Skeletal muscle satellite cell (primary cell): ENCODE results near the gene CDC25B.

Experiments used
- H3K27me3 ChIP-seq: 2 replicates; pipeline ENCODE4 v1.7.0; 2013; ENCODE audit warnings: low read length; ENCODE audit not compliant: control insufficient read depth, insufficient read depth
- H3K36me3 ChIP-seq: 2 replicates; pipeline ENCODE4 v1.7.0; 2013; ENCODE audit warnings: mild to moderate bottlenecking, control low read depth, low read length; ENCODE audit not compliant: insufficient read depth
- H3K4me1 ChIP-seq: 2 replicates; pipeline ENCODE4 v1.7.0; 2013; ENCODE audit warnings: low read length; ENCODE audit not compliant: control insufficient read depth, insufficient read depth
- H3K4me2 ChIP-seq: 2 replicates; pipeline ENCODE4 v1.7.0; 2013; ENCODE audit warnings: mild to moderate bottlenecking, low read length
- H3K4me3 ChIP-seq: 2 replicates; pipeline ENCODE4 v1.7.0; 2013; ENCODE audit warnings: low read length
- H3K9ac ChIP-seq: 2 replicates; pipeline ENCODE4 v1.7.0; 2013; ENCODE audit warnings: mild to moderate bottlenecking, low read depth, low read length, moderate library complexity
- H3K9me3 ChIP-seq: replicated peaks from 2 replicates; pipeline ENCODE4 v1.7.0; 2013; ENCODE audit warnings: mild to moderate bottlenecking, control low read depth, low read length

The CDC25B gene

DNA sequence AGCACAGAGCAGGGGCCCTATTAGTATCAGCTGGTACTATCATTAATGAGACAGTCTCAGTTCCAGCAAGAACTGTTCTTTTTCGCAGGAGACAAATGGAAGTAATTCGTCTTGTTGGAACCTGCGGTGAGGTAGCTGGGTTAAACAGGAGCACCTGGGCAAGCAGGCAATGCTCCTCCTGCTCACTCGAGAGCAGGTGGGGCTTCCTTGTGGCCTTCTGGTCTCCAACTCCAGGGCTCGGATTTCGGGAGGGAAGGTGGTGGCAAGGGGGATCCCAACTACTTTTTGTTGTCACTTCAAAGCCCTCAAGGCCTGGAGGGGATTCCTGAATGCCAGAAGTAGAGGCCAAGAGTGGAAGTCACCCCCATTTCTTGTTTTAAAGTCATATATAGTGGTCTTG, 13.5 kb upstream of the CDC25B start:
- Histone ChIP-seq H3K4me3 (no peak overlapping the region), H3K4me2 (no peak overlapping the region), H3K27me3 (no peaks in the 10 kb centered on the region), H3K9ac (no peak overlapping the region), H3K4me1 (peaks cover 47% of the 10 kb centered on the region), H3K9me3 (no peaks in the 10 kb centered on the region), H3K36me3 (peaks cover 20% of the 10 kb centered on the region)

DNA sequence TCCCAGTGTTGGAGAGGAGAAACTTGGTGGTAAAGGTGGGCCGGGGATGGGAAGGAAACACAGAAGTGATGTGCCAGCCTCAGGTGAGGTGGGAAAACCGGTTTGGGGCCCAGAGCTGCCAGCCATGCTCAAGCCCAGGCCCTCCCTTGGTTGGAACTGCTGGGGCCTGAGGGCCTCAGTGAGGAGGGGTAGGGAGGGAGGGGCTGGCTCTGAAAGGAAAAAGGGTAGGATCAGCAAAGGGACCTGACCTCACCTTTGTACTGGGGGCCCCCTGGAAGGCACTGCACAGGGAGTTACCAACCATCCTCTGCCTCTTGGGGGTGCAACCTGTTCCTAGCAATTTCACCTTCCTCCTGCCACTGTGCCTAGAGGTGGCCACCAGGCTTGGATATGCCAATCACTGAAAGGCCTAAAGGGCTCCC, 13.0 kb upstream of the CDC25B start:
- H3K4me2 ChIP-seq: peak overlapping the region; percentile 100
- peaks cover 42% of the 10 kb centered on the region for H3K4me1 ChIP-seq
- no peaks in the 10 kb centered on the region for H3K27me3 ChIP-seq
- H3K9me3 ChIP-seq: no peaks in the 10 kb centered on the region
- H3K9ac ChIP-seq: peak overlapping the region; percentile 9
- no peak overlapping the region for H3K4me3 ChIP-seq
- peaks cover 20% of the 10 kb centered on the region for H3K36me3 ChIP-seq

DNA sequence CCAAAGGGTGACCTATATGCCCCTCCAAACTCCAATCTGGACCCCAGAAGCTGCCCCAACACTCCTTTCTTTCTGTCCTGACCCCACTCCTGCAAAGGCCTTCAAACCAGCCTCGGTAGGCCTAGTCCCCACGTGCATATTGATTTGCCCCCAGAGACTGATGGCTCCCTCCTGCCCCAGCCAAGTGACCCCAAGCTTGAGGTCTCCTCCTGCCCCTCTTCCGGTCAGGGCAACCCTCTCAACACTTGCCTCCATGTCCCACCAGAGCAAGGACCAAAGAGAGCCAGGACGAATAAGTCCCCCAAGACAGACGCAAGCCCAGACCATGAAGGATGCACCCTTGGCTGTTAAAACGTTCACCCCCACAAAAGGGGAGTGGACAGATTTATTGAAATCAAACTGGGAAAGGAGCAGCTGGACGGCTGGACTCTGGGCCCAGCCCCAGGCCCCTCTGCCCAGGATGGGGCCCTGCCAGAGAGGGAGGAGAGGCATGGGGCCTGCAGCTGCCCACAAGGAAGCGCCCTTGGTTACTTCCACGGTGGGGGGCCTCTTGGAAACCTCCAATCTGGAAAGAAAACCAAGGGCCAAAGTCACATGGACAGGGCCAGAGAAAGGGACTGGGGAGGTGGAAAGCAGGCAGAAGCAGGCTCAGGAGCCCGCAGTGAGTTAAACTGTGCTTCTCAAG, 12.5 kb upstream of the CDC25B start:
- H3K9me3 ChIP-seq: no peaks in the 10 kb centered on the region
- peaks cover 40% of the 10 kb centered on the region for H3K4me1 ChIP-seq
- H3K9ac ChIP-seq: peak overlapping the region; percentile 86
- H3K4me3 ChIP-seq: peak overlapping the region; percentile 98
- peak overlapping the region; percentile 100 for H3K4me2 ChIP-seq
- H3K36me3 ChIP-seq: peaks cover 20% of the 10 kb centered on the region
- H3K27me3 ChIP-seq: no peaks in the 10 kb centered on the region

DNA sequence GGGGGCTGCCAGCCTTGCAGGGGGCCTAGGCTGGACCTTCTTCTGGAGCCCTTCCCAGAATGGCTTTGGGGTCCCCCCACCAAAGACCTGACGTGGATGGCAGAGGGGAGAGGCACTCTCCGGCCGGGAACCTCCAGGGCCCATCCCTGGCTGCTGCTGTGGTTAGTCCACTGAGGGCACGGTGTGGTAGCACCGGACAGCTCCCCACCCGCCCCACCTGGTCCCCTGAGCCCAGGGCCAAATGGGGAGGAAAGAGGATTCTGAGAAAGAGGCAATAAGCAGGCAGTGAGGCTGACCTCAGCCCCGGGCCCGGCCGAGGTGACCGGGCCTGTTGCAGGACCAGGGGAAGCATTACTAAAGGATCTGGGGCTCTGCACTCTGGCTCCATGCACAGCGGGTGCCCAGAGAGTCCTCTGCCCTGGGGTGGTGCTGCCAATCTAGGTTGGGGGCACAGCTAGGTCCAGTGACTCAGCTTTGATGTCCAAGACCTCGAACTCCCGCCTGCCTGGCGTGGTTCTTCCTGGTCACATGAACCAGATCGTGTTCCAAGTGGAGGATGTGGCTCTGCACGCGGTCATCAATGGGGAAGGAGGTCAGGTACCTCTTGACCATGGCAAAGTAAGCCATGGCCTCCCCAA, 11.8 kb upstream of the CDC25B start:
- Histone ChIP-seq H3K4me1 (peaks cover 40% of the 10 kb centered on the region), H3K9me3 (no peaks in the 10 kb centered on the region), H3K9ac (peak overlapping the region; percentile 86), H3K4me3 (peak overlapping the region; percentile 98), H3K4me2 (peak overlapping the region; percentile 100), H3K36me3 (peaks cover 20% of the 10 kb centered on the region), H3K27me3 (no peaks in the 10 kb centered on the region)

DNA sequence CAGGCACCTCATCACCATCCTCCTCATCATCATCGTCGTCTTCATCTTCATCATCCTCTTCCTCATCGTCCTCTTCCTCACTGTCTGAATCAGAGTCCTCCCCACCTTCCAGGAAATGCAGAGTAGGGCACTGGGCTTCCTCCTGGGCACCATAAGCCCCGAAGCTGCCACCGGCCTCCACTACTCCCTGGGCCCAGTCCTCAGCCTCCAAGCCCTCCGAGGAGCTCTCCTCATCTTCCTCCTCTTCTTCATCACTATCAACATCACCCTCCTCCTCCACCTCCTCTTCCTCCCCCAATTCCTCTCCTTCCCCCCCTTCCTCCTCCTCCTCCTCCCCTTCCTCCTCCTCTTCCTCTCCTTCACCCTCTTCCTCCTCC, 11.3 kb upstream of the CDC25B start:
- Histone ChIP-seq H3K4me1 (peaks cover 40% of the 10 kb centered on the region), H3K9me3 (no peaks in the 10 kb centered on the region), H3K36me3 (peaks cover 20% of the 10 kb centered on the region), H3K4me2 (peak overlapping the region; percentile 100), H3K27me3 (no peaks in the 10 kb centered on the region), H3K4me3 (peak overlapping the region; percentile 98), H3K9ac (peak overlapping the region; percentile 86)

DNA sequence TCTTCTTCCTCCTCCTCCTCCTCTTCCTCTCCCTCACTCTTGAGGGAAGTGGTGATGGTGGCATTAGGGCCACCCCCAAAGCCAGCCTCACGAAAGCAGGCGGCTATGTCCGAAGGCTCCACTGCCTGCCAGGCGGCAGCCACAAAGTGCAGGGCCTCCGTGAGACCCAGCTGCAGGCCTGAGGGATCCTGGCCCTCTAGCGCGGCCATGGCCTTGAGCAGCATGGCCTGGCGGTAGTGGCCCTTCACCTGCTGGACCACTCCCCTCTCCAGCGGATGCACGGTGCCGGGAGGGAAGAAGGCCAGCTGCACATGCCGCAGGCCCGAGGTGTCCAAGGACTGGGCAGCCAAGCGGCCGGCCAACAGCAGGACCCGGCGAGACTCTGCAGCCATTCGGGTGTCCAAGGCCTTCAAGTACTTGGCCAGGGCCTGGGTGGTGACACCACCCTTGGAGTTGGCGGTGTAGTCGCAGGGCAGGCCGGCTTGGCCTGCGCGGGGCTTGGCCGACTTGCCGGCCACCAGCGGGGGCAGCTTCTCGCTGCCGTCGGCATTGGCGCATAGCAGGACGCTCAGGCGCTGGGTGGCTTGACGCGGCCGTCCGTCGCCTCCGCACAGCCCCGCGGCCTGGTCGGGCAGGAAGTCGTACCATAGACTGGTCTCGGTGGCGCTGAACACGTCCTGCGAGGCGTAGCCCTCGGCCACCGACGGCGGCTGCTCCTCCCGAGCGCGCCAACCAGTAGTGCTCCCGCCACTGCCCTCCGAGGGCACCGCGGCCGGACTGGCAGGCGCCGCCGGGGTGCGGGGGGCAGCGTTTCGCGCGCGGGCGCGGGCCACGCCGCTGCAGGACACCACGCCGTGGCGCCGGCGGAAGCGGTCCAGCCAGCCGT, 10.6 kb upstream of the CDC25B start:
- no peaks in the 10 kb centered on the region for H3K27me3 ChIP-seq
- H3K36me3 ChIP-seq: peaks cover 20% of the 10 kb centered on the region
- H3K4me1 ChIP-seq: peaks cover 40% of the 10 kb centered on the region
- peak overlapping the region; percentile 98 for H3K4me3 ChIP-seq
- H3K4me2 ChIP-seq: peak overlapping the region; percentile 100
- H3K9me3 ChIP-seq: no peaks in the 10 kb centered on the region
- peak overlapping the region; percentile 86 for H3K9ac ChIP-seq

DNA sequence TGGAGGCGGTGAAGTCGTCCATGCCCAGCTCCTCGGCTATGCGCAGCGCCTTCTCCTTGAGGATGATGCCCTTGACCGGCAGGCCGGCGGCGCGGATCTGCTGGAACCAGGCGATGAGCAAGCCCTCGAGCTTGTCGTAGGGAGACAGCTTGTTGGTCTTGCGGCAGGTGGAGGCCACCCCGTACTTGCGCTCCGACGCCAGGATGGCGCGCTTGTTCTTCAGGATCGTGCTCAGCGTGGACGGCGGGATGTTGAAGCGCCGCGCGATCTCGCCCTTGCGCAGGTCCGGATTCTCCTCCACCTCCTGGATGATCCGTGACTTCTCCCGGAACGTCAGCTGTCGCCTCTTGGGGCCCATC, 10.0 kb upstream of the CDC25B start:
- Histone ChIP-seq H3K4me1 (peaks cover 36% of the 10 kb centered on the region), H3K9me3 (no peaks in the 10 kb centered on the region), H3K4me2 (peak overlapping the region; percentile 100), H3K4me3 (peak overlapping the region; percentile 98), H3K9ac (peak overlapping the region; percentile 86), H3K36me3 (peaks cover 20% of the 10 kb centered on the region), H3K27me3 (no peaks in the 10 kb centered on the region)

DNA sequence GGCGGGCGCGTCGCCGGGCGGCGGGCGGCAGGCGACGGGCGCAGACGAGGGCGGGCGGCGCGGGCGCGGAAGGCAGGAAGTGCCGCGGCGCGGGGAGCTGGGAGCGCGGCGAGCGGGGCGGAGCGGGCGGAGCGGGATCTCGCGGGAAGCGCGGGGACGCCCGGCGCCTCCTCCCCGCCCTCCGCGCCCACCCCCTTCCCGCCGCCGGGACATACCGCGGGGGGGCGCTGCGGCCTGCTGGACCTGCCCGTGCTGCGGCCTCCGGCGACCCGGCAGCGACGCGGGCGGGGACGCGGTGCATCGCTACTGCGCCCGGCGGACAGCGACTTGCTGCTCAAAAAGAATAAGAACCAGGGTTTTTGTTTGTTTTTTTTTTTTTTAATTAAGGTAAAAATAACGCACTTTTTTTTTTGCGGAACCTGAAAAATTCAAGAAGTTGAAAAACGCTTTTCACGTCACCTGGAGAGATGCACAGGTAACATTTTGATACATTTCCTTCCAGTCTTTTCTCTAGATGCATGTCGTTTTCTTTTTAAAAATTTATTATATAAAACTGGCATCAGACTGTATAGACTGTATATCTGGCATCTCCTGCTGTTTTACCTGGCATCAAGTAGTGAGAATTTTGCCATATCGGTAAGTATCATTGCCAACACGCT, 9.3 kb upstream of the CDC25B start, which contains the start of gene CENPB:
TSS of gene CENPB (minus strand) at position 76 of the 659 bp plus-strand sequence. CDS start 257 bp downstream, outside the sequence.
- no peaks in the 10 kb centered on the region for H3K27me3 ChIP-seq
- H3K36me3 ChIP-seq: peaks cover 20% of the 10 kb centered on the region
- peak within 1 kb of the TSS; percentile 100 for H3K4me2 ChIP-seq
- H3K9ac ChIP-seq: peak within 1 kb of the TSS; percentile 86
- H3K4me3 ChIP-seq: peak within 1 kb of the TSS; percentile 98
- peaks cover 35% of the 10 kb centered on the region for H3K4me1 ChIP-seq
- no peaks in the 10 kb centered on the region for H3K9me3 ChIP-seq

DNA sequence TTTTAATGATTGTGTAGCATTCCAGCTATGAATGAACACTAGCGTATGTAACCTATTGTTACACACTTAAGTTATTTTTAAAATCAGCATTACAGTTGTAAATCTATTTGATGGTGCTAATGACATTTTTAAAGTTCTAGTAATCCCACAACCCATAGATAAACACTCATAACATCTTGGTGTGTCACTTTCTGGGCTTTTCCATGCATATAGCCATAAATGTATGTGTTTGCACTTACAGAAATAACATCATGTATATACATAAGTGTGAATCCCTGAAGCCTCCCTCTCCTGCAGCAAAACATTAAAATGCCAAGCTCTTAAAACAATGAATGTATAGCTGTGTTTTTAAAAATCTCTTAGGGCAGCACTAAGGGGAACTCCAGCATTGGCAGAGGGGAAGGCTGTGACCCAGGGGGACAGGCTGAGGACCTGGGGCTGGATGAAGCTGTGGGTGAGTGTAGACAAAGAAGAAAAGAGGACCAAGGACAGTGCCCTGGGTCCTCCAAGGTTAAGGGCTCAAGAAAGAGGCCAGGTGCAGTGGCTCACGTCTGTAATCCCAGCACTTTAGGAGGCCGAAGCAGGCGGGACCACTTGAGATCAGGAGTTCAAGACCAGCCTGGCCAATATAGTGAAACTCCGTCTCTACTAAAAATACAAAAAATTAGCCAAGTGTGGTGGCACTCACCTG, 8.6 kb upstream of the CDC25B start:
- H3K4me3 ChIP-seq: peak overlapping the region; percentile 67
- peaks cover 35% of the 10 kb centered on the region for H3K4me1 ChIP-seq
- peak overlapping the region; percentile 84 for H3K4me2 ChIP-seq
- H3K9me3 ChIP-seq: no peaks in the 10 kb centered on the region
- no peaks in the 10 kb centered on the region for H3K27me3 ChIP-seq
- peaks cover 20% of the 10 kb centered on the region for H3K36me3 ChIP-seq
- H3K9ac ChIP-seq: peak overlapping the region; percentile 73

DNA sequence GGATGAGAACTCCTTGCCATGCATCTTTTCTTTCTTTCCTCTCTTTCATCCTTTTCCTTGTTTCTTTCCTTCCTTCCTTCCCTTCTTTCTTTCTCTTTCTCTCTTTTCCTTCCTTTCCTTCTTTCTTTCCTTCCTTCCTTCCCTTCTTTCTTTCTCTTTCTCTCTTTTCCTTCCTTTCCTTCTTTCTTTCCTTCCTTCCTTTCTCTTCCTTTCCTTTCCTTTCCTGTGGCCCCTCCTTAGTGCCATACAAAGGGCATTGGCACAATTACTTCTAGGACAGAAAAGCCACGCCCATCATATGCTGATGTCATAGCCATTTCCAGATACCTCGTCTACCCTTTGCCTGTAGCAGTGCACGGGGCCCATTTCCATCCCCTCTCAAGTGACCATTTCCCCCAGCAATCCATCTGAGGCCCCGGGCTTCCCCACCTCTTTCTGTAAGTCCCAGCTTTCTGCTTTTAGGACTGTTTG, 7.4 kb upstream of the CDC25B start:
- H3K9me3 ChIP-seq: no peaks in the 10 kb centered on the region
- peaks cover 30% of the 10 kb centered on the region for H3K4me1 ChIP-seq
- H3K4me2 ChIP-seq: no peak overlapping the region
- H3K9ac ChIP-seq: no peak overlapping the region
- H3K36me3 ChIP-seq: peaks cover 15% of the 10 kb centered on the region
- no peaks in the 10 kb centered on the region for H3K27me3 ChIP-seq
- no peak overlapping the region for H3K4me3 ChIP-seq
